ENCODE measurements around the gene RPS6KA2. TPM values are rescaled to one million over a fixed set of nuclear protein-coding genes. Genes with fewer than 3 reads are reported as not detected.

Gene RPS6KA2
- total RNA-seq, 1 experiment from 2014 or later, result 12.3 TPM

GRCh38 chr6:166516251-166516884 is 110.7 kb downstream of the RPS6KA2 start:
- Histone ChIP-seq H4K20me1 (ENCODE audit: control insufficient read depth, insufficient read depth, insufficient read length) (no peaks in the 10 kb centered on the region), H3T11ph (ENCODE audit: low read length) (no peak overlapping the region), H3K9me3 (ENCODE audit: control insufficient read depth, low read depth, low read length) (peaks cover 6% of the 10 kb centered on the region), H4K91ac (ENCODE audit: insufficient read length, low read depth, low read length) (no peak overlapping the region), H3K79me2 (ENCODE audit: insufficient read depth, low read length) (no peaks in the 10 kb centered on the region), H3K9ac (ENCODE audit: extremely low read depth, insufficient read length, low read length) (no peak overlapping the region), H3K23me2 (ENCODE audit: insufficient read length, low read depth, low read length, poor library complexity, severe bottlenecking) (no peaks in the 10 kb centered on the region), H3K56ac (ENCODE audit: insufficient read length, low read depth, low read length) (no peak overlapping the region), H2AK5ac (ENCODE audit: insufficient read length, low read length) (no peak overlapping the region), H3K18ac (ENCODE audit: insufficient read length, low read depth, low read length) (no peak overlapping the region), H2BK15ac (ENCODE audit: low read depth, low read length) (no peak overlapping the region), H3K79me1 (ENCODE audit: insufficient read depth, low read depth, low read length, poor library complexity, severe bottlenecking) (no peaks in the 10 kb centered on the region), H2BK5ac (ENCODE audit: insufficient read length, low read length) (no peak overlapping the region), H2BK120ac (ENCODE audit: low read depth, low read length, poor library complexity, severe bottlenecking) (no peak overlapping the region), H3K23ac (ENCODE audit: insufficient read length, low read depth, low read length) (no peak overlapping the region), H3K4me2 (ENCODE audit: insufficient read depth, insufficient read length, low read length) (no peak overlapping the region), H3K27ac (ENCODE audit: insufficient read length, low read depth, low read length) (no peak overlapping the region), H3K27me3 (ENCODE audit: insufficient read depth, low read length) (no peaks in the 10 kb centered on the region), H3K4ac (ENCODE audit: low read depth, low read length) (no peak overlapping the region), H3K4me1 (ENCODE audit: insufficient read depth, low read length) (no peaks in the 10 kb centered on the region), H3K14ac (ENCODE audit: insufficient read depth, low read length) (no peak overlapping the region), H4K5ac (ENCODE audit: insufficient read length, low read depth, low read length) (no peak overlapping the region), H2BK20ac (ENCODE audit: low read depth, low read length, poor library complexity, severe bottlenecking) (no peak overlapping the region), H2BK12ac (ENCODE audit: insufficient read length, low read depth, low read length) (no peak overlapping the region), H2AFZ (ENCODE audit: low read length) (no peak overlapping the region), H4K8ac (replicated peaks; ENCODE audit: insufficient read length, low read depth, low read length) (no peak overlapping the region)
- H3K4me1 Mint-ChIP-seq, result peaks cover 12 to 19% of the 10 kb centered on the region in 2 experiments
- H3K9me3 Mint-ChIP-seq, result peaks cover 17 to 19% of the 10 kb centered on the region in 2 experiments
- H3K36me3 Mint-ChIP-seq (ENCODE audit: insufficient read depth in 1 of 3, low read depth in 3 of 3), result peaks cover 27 to 39% (median 31%) of the 10 kb centered on the region in 3 experiments
- DNase-seq, result no peak
- no peak overlapping the region for H3K4me3 Mint-ChIP-seq
- no peak overlapping the region; a peak in 1 of 7 replicates for H3K27ac Mint-ChIP-seq
- no CpG with 5 or more reads among the region's 7 CpGs for WGBS (ENCODE audit: extremely low coverage, insufficient read length, low lambda C conversion rate)
- no peaks in the 10 kb centered on the region; the same call in 1 of the 2 replicates for H3K27me3 Mint-ChIP-seq (ENCODE audit: low read depth)
- no peak for TF ChIP-seq CTCF (conservative IDR thresholded peaks at IDR 0.05)
